Peyer's patch (tissue), 4 donors: ENCODE measurements around the gene ABCA6.

Experiments used
- POLR2A ChIP-seq, 2 donors: fragments of 450-650 bp; IDR thresholded peaks; one replicate each; pipeline ENCODE4 v1.5.1; 2017; ENCODE audit warnings: antibody characterized with exemption in 2 of 2, mild to moderate bottlenecking in 2 of 2, moderate library complexity in 2 of 2
- TF ChIP-seq, protein P1 (sequence below), 6 experiments: fragments of 450-650 bp in 4 of 6; fragments of 200-600 bp in 2 of 6; sonication (generic) in 1 of 6; IDR thresholded peaks; one replicate each; pipeline ENCODE4 v1.5.1; 2017 to 2019; ENCODE audit warnings: antibody characterized with exemption in 6 of 6, mild to moderate bottlenecking in 3 of 6, moderate library complexity in 1 of 6

DNA sequence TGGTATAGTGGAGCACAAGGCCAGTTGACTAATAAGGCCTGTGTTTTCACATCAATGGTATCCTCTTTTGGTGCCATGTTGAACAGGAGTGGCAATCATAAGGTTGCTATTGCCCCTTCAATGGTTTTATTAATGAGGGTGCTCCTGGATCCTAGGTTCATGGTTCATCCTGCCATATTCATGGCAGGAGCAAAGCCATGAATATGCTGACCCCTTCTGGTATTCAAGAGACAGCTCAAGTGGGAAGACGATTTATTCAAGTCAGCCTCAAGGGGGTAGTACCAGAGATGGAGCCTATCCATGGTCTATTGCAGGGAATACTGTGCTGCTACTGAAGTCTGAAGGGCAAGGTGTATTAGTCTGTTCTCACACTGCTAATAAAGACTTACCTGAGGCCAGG, 83.5 kb downstream of the ABCA6 start:
- TF ChIP-seq, protein P1, sequence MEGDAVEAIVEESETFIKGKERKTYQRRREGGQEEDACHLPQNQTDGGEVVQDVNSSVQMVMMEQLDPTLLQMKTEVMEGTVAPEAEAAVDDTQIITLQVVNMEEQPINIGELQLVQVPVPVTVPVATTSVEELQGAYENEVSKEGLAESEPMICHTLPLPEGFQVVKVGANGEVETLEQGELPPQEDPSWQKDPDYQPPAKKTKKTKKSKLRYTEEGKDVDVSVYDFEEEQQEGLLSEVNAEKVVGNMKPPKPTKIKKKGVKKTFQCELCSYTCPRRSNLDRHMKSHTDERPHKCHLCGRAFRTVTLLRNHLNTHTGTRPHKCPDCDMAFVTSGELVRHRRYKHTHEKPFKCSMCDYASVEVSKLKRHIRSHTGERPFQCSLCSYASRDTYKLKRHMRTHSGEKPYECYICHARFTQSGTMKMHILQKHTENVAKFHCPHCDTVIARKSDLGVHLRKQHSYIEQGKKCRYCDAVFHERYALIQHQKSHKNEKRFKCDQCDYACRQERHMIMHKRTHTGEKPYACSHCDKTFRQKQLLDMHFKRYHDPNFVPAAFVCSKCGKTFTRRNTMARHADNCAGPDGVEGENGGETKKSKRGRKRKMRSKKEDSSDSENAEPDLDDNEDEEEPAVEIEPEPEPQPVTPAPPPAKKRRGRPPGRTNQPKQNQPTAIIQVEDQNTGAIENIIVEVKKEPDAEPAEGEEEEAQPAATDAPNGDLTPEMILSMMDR (IDR thresholded peaks at IDR 0.05) = peak in 3 of 6 experiments; percentile 53 to 59 (median 58)
- TF ChIP-seq POLR2A (IDR thresholded peaks at IDR 0.05) = no peak
